ENCODE results near the gene MFAP2. TPM values are rescaled to one million over a fixed set of nuclear protein-coding genes. Genes with fewer than 3 reads are reported as not detected.

Gene MFAP2
- total and polyA plus RNA-seq, 8 donors = 2.7 to 31.5 (median 9.0) TPM; not detected in 1

DNA sequence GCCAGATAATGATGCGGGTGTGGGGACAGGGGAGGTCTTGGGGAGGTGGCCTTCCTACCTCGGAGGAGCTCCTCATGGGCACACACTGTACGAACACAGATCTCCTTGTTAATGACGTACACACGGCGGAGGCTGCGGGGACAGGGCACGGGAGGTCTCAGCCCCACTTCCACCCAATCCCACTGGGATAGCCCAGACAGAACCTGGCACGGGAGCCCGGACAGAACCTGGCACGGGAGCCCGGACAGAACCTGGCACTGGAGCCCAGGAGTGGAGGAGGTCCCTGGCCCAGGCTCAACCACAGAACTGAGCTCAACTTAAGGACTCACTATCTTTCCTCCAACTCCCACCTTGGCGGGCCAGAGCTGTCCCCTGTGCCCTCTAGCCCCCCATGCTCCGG lies 5.2 kb downstream of the MFAP2 start:
- WGBS, 5 donors = 56 to 78% (median 59%) methylated on average over 11 to 14 of the region's 14 CpGs
- no peak overlapping the region for H3K4me3 ChIP-seq
- H3K27ac ChIP-seq = no peak overlapping the region
- peaks cover 7 to 32% (median 18%) of the 10 kb centered on the region in 4 donors for H3K4me1 ChIP-seq
- DNase-seq = no peak
- no peak for TF ChIP-seq EP300 (IDR thresholded peaks at IDR 0.05)
- TF ChIP-seq, protein P1, sequence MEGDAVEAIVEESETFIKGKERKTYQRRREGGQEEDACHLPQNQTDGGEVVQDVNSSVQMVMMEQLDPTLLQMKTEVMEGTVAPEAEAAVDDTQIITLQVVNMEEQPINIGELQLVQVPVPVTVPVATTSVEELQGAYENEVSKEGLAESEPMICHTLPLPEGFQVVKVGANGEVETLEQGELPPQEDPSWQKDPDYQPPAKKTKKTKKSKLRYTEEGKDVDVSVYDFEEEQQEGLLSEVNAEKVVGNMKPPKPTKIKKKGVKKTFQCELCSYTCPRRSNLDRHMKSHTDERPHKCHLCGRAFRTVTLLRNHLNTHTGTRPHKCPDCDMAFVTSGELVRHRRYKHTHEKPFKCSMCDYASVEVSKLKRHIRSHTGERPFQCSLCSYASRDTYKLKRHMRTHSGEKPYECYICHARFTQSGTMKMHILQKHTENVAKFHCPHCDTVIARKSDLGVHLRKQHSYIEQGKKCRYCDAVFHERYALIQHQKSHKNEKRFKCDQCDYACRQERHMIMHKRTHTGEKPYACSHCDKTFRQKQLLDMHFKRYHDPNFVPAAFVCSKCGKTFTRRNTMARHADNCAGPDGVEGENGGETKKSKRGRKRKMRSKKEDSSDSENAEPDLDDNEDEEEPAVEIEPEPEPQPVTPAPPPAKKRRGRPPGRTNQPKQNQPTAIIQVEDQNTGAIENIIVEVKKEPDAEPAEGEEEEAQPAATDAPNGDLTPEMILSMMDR (IDR thresholded peaks at IDR 0.05) = no peak
- H3K27me3 ChIP-seq = peaks cover 0 to 12% (median 5%) of the 10 kb centered on the region in 3 donors
- intact Hi-C loops (cut with DNase I; ENCODE audit: low total_unique reads) = no loop called here
- no peaks in the 10 kb centered on the region for H3K9me3 ChIP-seq
- H3K36me3 ChIP-seq = peaks cover 0 to 14% (median 8%) of the 10 kb centered on the region in 4 donors

DNA sequence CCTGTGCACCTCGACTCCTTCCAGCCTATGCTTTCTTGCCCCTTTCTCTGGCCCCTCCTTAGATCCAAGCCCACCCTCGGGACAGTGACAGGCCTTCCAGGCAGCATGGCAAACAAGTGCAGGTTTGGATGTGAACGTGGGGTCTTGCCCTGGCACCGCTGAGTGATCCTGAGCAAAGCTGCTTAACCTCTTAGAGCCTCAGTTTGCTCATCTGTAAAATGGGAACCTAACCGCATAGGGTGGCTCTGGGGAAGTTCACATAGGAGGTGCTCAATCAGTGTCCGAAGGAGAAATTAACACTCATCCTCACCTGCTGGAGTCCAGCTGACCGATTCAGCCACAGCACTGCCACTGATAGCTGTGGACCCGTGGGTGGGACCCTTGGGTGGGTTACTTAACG lies 7.2 kb downstream of the MFAP2 start:
- intact Hi-C loops (cut with DNase I; ENCODE audit: low total_unique reads) = no loop called here
- no peak overlapping the region for H3K4me3 ChIP-seq
- TF ChIP-seq EP300 (IDR thresholded peaks at IDR 0.05) (no peak), POLR2A (IDR thresholded peaks at IDR 0.05) (no peak), POLR2AphosphoS5 (IDR thresholded peaks at IDR 0.05) (no peak)
- TF ChIP-seq, protein P1 (IDR thresholded peaks at IDR 0.05) = no peak
- DNase-seq = no peak
- no peak overlapping the region for H3K27ac ChIP-seq
- peaks cover 0 to 30% (median 17%) of the 10 kb centered on the region in 4 donors for H3K36me3 ChIP-seq
- H3K4me1 ChIP-seq = peaks cover 0 to 20% (median 6%) of the 10 kb centered on the region in 4 donors
- WGBS, 5 donors = 72 to 89% (median 83%) methylated on average over 8 to 9 of the region's 9 CpGs
- H3K9me3 ChIP-seq = no peaks in the 10 kb centered on the region
- no peaks in the 10 kb centered on the region for H3K27me3 ChIP-seq

DNA sequence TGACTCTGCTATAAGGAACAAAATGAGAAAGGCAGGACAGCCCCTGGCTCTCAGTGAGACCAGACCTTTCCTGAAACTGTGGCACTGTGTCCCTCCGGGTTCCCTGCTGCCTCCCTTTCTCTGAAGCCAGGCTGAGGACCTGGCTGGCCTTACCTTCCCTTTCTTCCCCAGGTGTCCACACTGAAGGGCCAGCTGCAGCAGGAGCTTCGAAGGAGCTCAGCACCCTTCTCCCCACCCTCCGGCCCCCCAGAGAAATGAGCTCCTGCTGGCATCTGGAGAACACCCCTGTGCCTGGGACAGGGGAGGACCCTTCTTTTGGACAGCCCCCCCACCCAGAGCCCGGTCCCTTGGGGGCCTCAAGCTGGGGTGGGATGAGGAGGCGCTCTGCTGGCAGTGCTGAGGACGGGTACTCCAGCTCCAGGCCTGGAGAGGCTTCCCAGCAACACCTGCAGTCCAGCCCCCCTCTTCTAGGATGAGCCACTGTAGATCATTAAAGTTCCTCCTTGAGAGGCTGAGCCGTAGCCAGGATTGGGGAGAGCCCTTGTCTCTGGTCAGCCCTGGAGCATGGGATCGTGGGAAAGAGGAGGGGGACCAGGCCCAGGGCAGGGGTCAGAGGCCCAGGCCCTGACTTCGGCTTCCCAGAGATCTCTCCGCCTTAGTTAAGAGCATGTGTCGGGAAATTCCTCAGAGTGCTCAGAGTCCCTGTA lies 8.1 kb downstream of the MFAP2 start:
- H3K4me1 ChIP-seq = peaks cover 0 to 24% (median 9%) of the 10 kb centered on the region in 4 donors
- peak overlapping the region in 1 of 5 donors; percentile 39 for H3K27ac ChIP-seq
- H3K4me3 ChIP-seq = no peak overlapping the region
- 81 to 84% (median 83%) methylated on average over 6 to 11 of the region's 11 CpGs for WGBS, 5 donors
- TF ChIP-seq EP300 (IDR thresholded peaks at IDR 0.05) (no peak), POLR2AphosphoS5 (IDR thresholded peaks at IDR 0.05) (no peak), POLR2A (IDR thresholded peaks at IDR 0.05) (no peak)
- TF ChIP-seq, protein P1 (IDR thresholded peaks at IDR 0.05) = no peak
- H3K27me3 ChIP-seq = no peaks in the 10 kb centered on the region
- DNase-seq = no peak
- intact Hi-C loops (cut with DNase I; ENCODE audit: low total_unique reads) = no loop called here
- H3K36me3 ChIP-seq = peaks cover 0 to 38% (median 26%) of the 10 kb centered on the region in 4 donors
- H3K9me3 ChIP-seq = no peaks in the 10 kb centered on the region

DNA sequence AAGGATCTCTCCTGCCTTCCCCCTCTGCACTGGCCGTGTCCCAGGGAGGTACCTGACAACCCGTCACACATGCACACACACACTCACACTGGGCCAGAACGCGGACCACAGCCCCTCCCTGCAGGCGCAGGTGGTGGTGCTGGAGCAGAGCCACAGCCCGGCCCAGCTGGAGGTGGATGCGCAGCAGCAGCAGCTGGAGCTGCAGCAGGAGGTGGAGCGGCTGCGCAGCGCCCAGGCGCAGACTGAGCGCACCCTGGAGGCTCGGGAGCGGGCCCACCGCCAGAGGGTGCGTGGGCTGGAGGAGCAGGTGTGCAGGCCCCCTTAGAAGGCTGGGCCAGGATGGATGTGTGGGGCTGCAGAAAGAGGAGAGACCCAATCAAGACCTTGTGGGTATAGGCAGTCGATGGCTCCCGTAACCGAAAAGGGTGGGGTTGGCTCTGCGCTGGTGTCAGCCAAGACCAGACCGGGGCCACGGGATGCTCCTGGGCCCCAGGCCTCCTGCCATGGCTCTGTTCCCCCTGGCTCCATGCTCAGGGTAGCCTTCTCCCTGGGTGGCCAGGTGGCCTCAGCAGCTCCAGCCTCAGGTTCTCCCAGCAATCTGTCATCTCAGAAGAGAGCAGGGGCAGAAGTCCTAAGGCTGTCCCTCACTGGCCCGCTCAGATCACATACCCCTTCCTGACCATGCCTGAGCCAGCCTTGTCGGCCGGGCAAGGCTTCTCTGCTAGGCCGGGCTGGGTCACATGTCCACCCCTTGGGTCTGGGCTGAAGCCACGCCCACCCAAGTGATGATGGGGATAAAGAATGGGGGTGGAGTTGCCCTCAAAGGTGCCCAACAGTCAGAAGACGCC lies 8.9 kb downstream of the MFAP2 start:
- Histone ChIP-seq H3K27me3 (no peaks in the 10 kb centered on the region), H3K9me3 (no peaks in the 10 kb centered on the region), H3K4me3 (no peak overlapping the region), H3K36me3 (peaks cover 0 to 46% (median 29%) of the 10 kb centered on the region in 4 donors), H3K27ac (peak overlapping the region in 1 of 5 donors; percentile 39), H3K4me1 (peaks cover 0 to 32% (median 15%) of the 10 kb centered on the region in 4 donors)
- intact Hi-C loops (cut with DNase I; ENCODE audit: low total_unique reads) = no loop called here
- DNase-seq = peak in 1 of 2 donors; percentile 52
- TF ChIP-seq POLR2AphosphoS5 (IDR thresholded peaks at IDR 0.05) (no peak), EP300 (IDR thresholded peaks at IDR 0.05) (no peak), POLR2A (IDR thresholded peaks at IDR 0.05) (no peak)
- TF ChIP-seq, protein P1 (IDR thresholded peaks at IDR 0.05) = no peak
- 62 to 75% (median 66%) methylated on average over 16 to 28 of the region's 28 CpGs for WGBS, 5 donors
